Mesenchymal stem cell (in vitro differentiated cells and primary cell): Measurements from ENCODE around the gene PARD3B.

ENCODE experiments used
- DNase-seq: peaks from one replicate; pipeline ENCODE4 v3.0.0-alpha.2; 2013
- H2AFZ ChIP-seq: one replicate; pipeline ENCODE4 v1.6.1; 2013; ENCODE audit warnings: low read depth, mild to moderate bottlenecking, control low read depth, inconsistent platforms, low read length, moderate library complexity
- H2AK5ac ChIP-seq: 2 replicates; pipeline ENCODE4 v1.6.1; 2013; ENCODE audit warnings: low read length, moderate library complexity, mild to moderate bottlenecking, inconsistent platforms; ENCODE audit not compliant: severe bottlenecking
- H2BK120ac ChIP-seq: one replicate; pipeline ENCODE4 v1.6.1; 2013; ENCODE audit warnings: low read depth, mild to moderate bottlenecking, inconsistent platforms, low read length, moderate library complexity
- H2BK12ac ChIP-seq, 2 experiments: one replicate each; pipeline ENCODE4 v1.6.1; 2013; ENCODE audit warnings: inconsistent platforms in 2 of 2, low read length in 2 of 2, mild to moderate bottlenecking in 2 of 2, moderate library complexity in 2 of 2, control low read depth in 1 of 2
- H2BK15ac ChIP-seq: one replicate; pipeline ENCODE4 v1.6.1; 2013; ENCODE audit warnings: mild to moderate bottlenecking, low read depth, inconsistent platforms; ENCODE audit not compliant: poor library complexity, severe bottlenecking
- H2BK5ac ChIP-seq: 2 replicates; pipeline ENCODE4 v1.6.1; 2013; ENCODE audit warnings: low read depth, mild to moderate bottlenecking, low read length, control low read depth, inconsistent platforms; ENCODE audit not compliant: poor library complexity, severe bottlenecking
- H3K14ac ChIP-seq, 2 experiments: one replicate each; pipeline ENCODE4 v1.6.1; 2013; ENCODE audit warnings: inconsistent platforms in 2 of 2, low read length in 2 of 2, control low read depth in 1 of 2, mild to moderate bottlenecking in 1 of 2, moderate library complexity in 1 of 2
- H3K18ac ChIP-seq, 2 experiments: one replicate each; pipeline ENCODE4 v1.6.1; 2013; ENCODE audit warnings: inconsistent platforms in 2 of 2, low read length in 2 of 2, control low read depth in 1 of 2, low read depth in 1 of 2, mild to moderate bottlenecking in 1 of 2
- H3K23ac ChIP-seq, 2 experiments: one replicate each; pipeline ENCODE4 v1.6.1; 2013; ENCODE audit warnings: inconsistent platforms in 2 of 2, low read length in 2 of 2, mild to moderate bottlenecking in 2 of 2, moderate library complexity in 2 of 2, control low read depth in 1 of 2
- H3K27ac ChIP-seq: 2 replicates; pipeline ENCODE4 v1.5.1; 2013; ENCODE audit warnings: mild to moderate bottlenecking, moderate library complexity, low read length, control low read depth, inconsistent platforms; ENCODE audit not compliant: poor library complexity, severe bottlenecking
- H3K27me3 ChIP-seq, 2 experiments: 2 replicates each; pipeline versions ENCODE4 v1.6.1 to v1.7.0; 2013; ENCODE audit warnings: low read length in 2 of 2, mild to moderate bottlenecking in 2 of 2, moderate library complexity in 2 of 2, control low read depth in 1 of 2, inconsistent platforms in 1 of 2; ENCODE audit not compliant: control insufficient read depth in 1 of 2, insufficient read depth in 1 of 2
- H3K36me3 ChIP-seq, 2 experiments: 2 replicates each; pipeline versions ENCODE4 v1.6.1 to v1.7.0; 2013; ENCODE audit warnings: low read length in 2 of 2, control low read depth in 1 of 2, inconsistent platforms in 1 of 2, low read depth in 1 of 2, mild to moderate bottlenecking in 1 of 2; ENCODE audit not compliant: insufficient read depth in 2 of 2, control insufficient read depth in 1 of 2
- H3K4ac ChIP-seq, 2 experiments: one replicate each; pipeline ENCODE4 v1.6.1; 2013; ENCODE audit warnings: inconsistent platforms in 2 of 2, low read length in 2 of 2, mild to moderate bottlenecking in 2 of 2, moderate library complexity in 2 of 2, control low read depth in 1 of 2, low read depth in 1 of 2
- H3K4me1 ChIP-seq: 2 replicates; pipeline ENCODE4 v1.6.1; 2013; ENCODE audit warnings: low read depth, low read length, control low read depth; ENCODE audit not compliant: control insufficient read depth, insufficient read depth
- H3K4me2 ChIP-seq: 2 replicates; pipeline ENCODE4 v1.6.1; 2013; ENCODE audit warnings: low read length, mild to moderate bottlenecking, inconsistent platforms; ENCODE audit not compliant: poor library complexity, severe bottlenecking
- H3K4me3 ChIP-seq, 2 experiments: 2 replicates each; pipeline versions ENCODE4 v1.5.1 to v1.7.0; 2013; ENCODE audit warnings: low read length in 2 of 2, mild to moderate bottlenecking in 2 of 2, control low read depth in 1 of 2, low read depth in 1 of 2; ENCODE audit not compliant: insufficient read depth in 1 of 2
- H3K79me1 ChIP-seq: replicated peaks from 2 replicates; pipeline ENCODE4 v1.6.1; 2013; ENCODE audit warnings: mild to moderate bottlenecking, control low read depth, low read length, inconsistent platforms; ENCODE audit not compliant: poor library complexity, severe bottlenecking
- H3K9ac ChIP-seq: 2 replicates; pipeline ENCODE4 v1.7.0; 2013; ENCODE audit warnings: mild to moderate bottlenecking, low read length, moderate library complexity
- H3K9me3 ChIP-seq: 2 replicates; pipeline ENCODE4 v1.7.0; 2013; ENCODE audit warnings: mild to moderate bottlenecking, low read length; ENCODE audit not compliant: control insufficient read depth
- H4K8ac ChIP-seq: one replicate; pipeline ENCODE4 v1.6.1; 2013; ENCODE audit warnings: inconsistent platforms, mild to moderate bottlenecking, low read length, moderate library complexity
- H4K91ac ChIP-seq: one replicate; pipeline ENCODE4 v1.6.1; 2013; ENCODE audit warnings: mild to moderate bottlenecking, low read length, inconsistent platforms
- WGBS: methylation state at CpG from one replicate; pipeline ENCODE4 v1.1.7; 2013; ENCODE audit warnings: mixed read lengths; 5-methylcytosine and 5-hydroxymethylcytosine counted together

The PARD3B gene

GRCh38 chr2:204650611-204651010, 105.3 kb downstream of the PARD3B start:
- H2BK5ac ChIP-seq = no peak overlapping the region
- H3K23ac ChIP-seq = no peak overlapping the region
- H3K4ac ChIP-seq = no peak overlapping the region
- no peak overlapping the region for H2BK15ac ChIP-seq
- H3K36me3 ChIP-seq = peaks cover 0 to 3% of the 10 kb centered on the region in 2 experiments
- H2BK120ac ChIP-seq = no peak overlapping the region
- H3K14ac ChIP-seq = no peak overlapping the region
- no peaks in the 10 kb centered on the region for H3K4me1 ChIP-seq
- H3K27ac ChIP-seq = no peak overlapping the region
- no peak overlapping the region for H4K8ac ChIP-seq
- H2AK5ac ChIP-seq = no peak overlapping the region
- no peak overlapping the region for H2AFZ ChIP-seq
- no peak overlapping the region for H3K4me3 ChIP-seq
- no peak overlapping the region for H3K18ac ChIP-seq
- no peak overlapping the region for H3K9ac ChIP-seq
- H2BK12ac ChIP-seq = no peak overlapping the region
- H4K91ac ChIP-seq = no peak overlapping the region
- H3K79me1 ChIP-seq = peaks cover 5% of the 10 kb centered on the region
- no peak for DNase-seq
- H3K4me2 ChIP-seq = no peak overlapping the region
- no peaks in the 10 kb centered on the region for H3K9me3 ChIP-seq
- H3K27me3 ChIP-seq = no peaks in the 10 kb centered on the region

- no peak for DNase-seq
- Histone ChIP-seq H3K27ac (no peak overlapping the region), H4K91ac (no peak overlapping the region), H2BK5ac (no peak overlapping the region), H2AK5ac (no peak overlapping the region), H3K9me3 (no peaks in the 10 kb centered on the region), H3K36me3 (peaks cover 0 to 3% of the 10 kb centered on the region in 2 experiments), H3K9ac (no peak overlapping the region), H3K79me1 (peaks cover 7% of the 10 kb centered on the region), H2BK120ac (no peak overlapping the region), H3K18ac (no peak overlapping the region), H3K4me3 (no peak overlapping the region), H4K8ac (no peak overlapping the region), H2AFZ (no peak overlapping the region), H2BK12ac (no peak overlapping the region), H3K4ac (no peak overlapping the region), H3K4me2 (no peak overlapping the region), H2BK15ac (no peak overlapping the region), H3K4me1 (no peaks in the 10 kb centered on the region), H3K23ac (no peak overlapping the region), H3K14ac (no peak overlapping the region), H3K27me3 (no peaks in the 10 kb centered on the region)
- WGBS = 94% methylated on average over 4 of the region's 4 CpGs
Observed at GRCh38 chr2:204652063-204652462, 106.8 kb downstream of the PARD3B start.

GRCh38 chr2:204654669-204655068, 109.4 kb downstream of the PARD3B start:
- H3K9ac ChIP-seq = peak overlapping the region; percentile 40
- H3K23ac ChIP-seq = no peak overlapping the region
- no peaks in the 10 kb centered on the region for H3K27me3 ChIP-seq
- no peak overlapping the region for H2BK5ac ChIP-seq
- no peak overlapping the region for H3K27ac ChIP-seq
- peak overlapping the region in 1 of 2 experiments; percentile 42 for H2BK12ac ChIP-seq
- peak overlapping the region in 1 of 2 experiments; percentile 4 for H3K4me3 ChIP-seq
- peak overlapping the region in 1 of 2 experiments; percentile 73 for H3K4ac ChIP-seq
- H3K36me3 ChIP-seq = peaks cover 0 to 3% of the 10 kb centered on the region in 2 experiments
- no peak overlapping the region for H2AFZ ChIP-seq
- no peak overlapping the region for H3K4me2 ChIP-seq
- no peak overlapping the region for H4K91ac ChIP-seq
- no peaks in the 10 kb centered on the region for H3K4me1 ChIP-seq
- no peaks in the 10 kb centered on the region for H3K9me3 ChIP-seq
- no peak overlapping the region for H3K14ac ChIP-seq
- peak overlapping the region; percentile 21 to 62 for H3K18ac ChIP-seq
- no peak for DNase-seq
- H3K79me1 ChIP-seq = peaks cover 7% of the 10 kb centered on the region
- H2AK5ac ChIP-seq = no peak overlapping the region
- no peak overlapping the region for H4K8ac ChIP-seq
- WGBS = 100% methylated on average over 1 of the region's 1 CpG
- no peak overlapping the region for H2BK15ac ChIP-seq
- no peak overlapping the region for H2BK120ac ChIP-seq

GRCh38 chr2:204655101-204655500, 109.8 kb downstream of the PARD3B start:
- 70% methylated on average over 1 of the region's 2 CpGs for WGBS
- Histone ChIP-seq H3K9me3 (no peaks in the 10 kb centered on the region), H2AFZ (no peak overlapping the region), H4K91ac (no peak overlapping the region), H3K36me3 (peaks cover 0 to 3% of the 10 kb centered on the region in 2 experiments), H3K79me1 (peaks cover 7% of the 10 kb centered on the region), H2BK15ac (no peak overlapping the region), H3K4me2 (no peak overlapping the region), H3K4ac (no peak overlapping the region), H3K4me3 (peak overlapping the region in 1 of 2 experiments; percentile 4), H2BK5ac (no peak overlapping the region), H3K18ac (no peak overlapping the region), H3K9ac (peak overlapping the region; percentile 40), H3K23ac (no peak overlapping the region), H3K4me1 (no peaks in the 10 kb centered on the region), H3K14ac (no peak overlapping the region), H4K8ac (no peak overlapping the region), H3K27ac (no peak overlapping the region), H2BK120ac (no peak overlapping the region), H3K27me3 (no peaks in the 10 kb centered on the region), H2AK5ac (no peak overlapping the region), H2BK12ac (peak overlapping the region in 1 of 2 experiments; percentile 42)
- DNase-seq = peak; percentile 73
